HG02884 (cell line): ENCODE results near the gene ZIC5.

Source experiments
- ATAC-seq: cut with Tn5 transposase; IDR thresholded peaks from one replicate; pipeline ENCODE4 v1.9.1; 2021; ENCODE audit warnings: mild to moderate bottlenecking, moderate library complexity; ENCODE audit not compliant: unreplicated experiment

ZIC5 gene

GRCh38 chr13:99987154-99988019, 15.8 kb upstream of the ZIC5 start:
- no peak for ATAC-seq

GRCh38 chr13:99986741-99987140, 15.2 kb upstream of the ZIC5 start:
- no peak for ATAC-seq

- ATAC-seq: no peak
Observed at GRCh38 chr13:99985886-99986527, 14.4 kb upstream of the ZIC5 start.

GRCh38 chr13:99985241-99985874, 13.8 kb upstream of the ZIC5 start:
- no peak for ATAC-seq

GRCh38 chr13:99984461-99985240, 13.1 kb upstream of the ZIC5 start:
- ATAC-seq: no peak

GRCh38 chr13:99983499-99984401, 12.2 kb upstream of the ZIC5 start:
- ATAC-seq: no peak

- ATAC-seq: no peak
Observed at GRCh38 chr13:99982731-99983498, 11.3 kb upstream of the ZIC5 start.

- ATAC-seq: no peak
Observed at GRCh38 chr13:99982036-99982730, 10.6 kb upstream of the ZIC5 start.

GRCh38 chr13:99981735-99982035, 10.1 kb upstream of the ZIC5 start, which contains the start of gene ZIC2:
Gene ZIC2, plus strand, starts transcription at chr13:99981784. Its CDS starts 281 bp downstream, at chr13:99982065.
- no peak for ATAC-seq

GRCh38 chr13:99980824-99981734, 9.5 kb upstream of the ZIC5 start:
- ATAC-seq: no peak

- ATAC-seq: no peak
Observed at GRCh38 chr13:99980201-99980823, 8.7 kb upstream of the ZIC5 start.

GRCh38 chr13:99979453-99980200, 8.1 kb upstream of the ZIC5 start:
- no peak for ATAC-seq

GRCh38 chr13:99978799-99979452, 7.4 kb upstream of the ZIC5 start:
- ATAC-seq: no peak

GRCh38 chr13:99977912-99978798, 6.6 kb upstream of the ZIC5 start:
- ATAC-seq: no peak

- ATAC-seq: no peak
Observed at GRCh38 chr13:99977334-99977911, 5.9 kb upstream of the ZIC5 start.
